Stimulated activated CD4-positive, alpha-beta T cell treated with anti-CD3 and anti-CD28 coated beads, Interleukin-4, amount 100 ng/mL, for 24 hours (primary cell): ENCODE measurements around the gene IFNA2.
"Not testable (repeated sequence)": the region's sequence is repeated elsewhere in the genome, so short reads cannot be mapped to it uniquely, and the experiment has no call there.

ENCODE experiments used
- DNase-seq: peaks from one replicate; pipeline ENCODE4 v3.0.0-alpha.2; 2020

Gene IFNA2

GRCh38 chr9:21385131-21385670 lies at the start of gene IFNA2:
Gene IFNA2 (minus strand): TSS chr9:21385398. CDS start chr9:21385329, 69 bp downstream.
- DNase-seq: no peak

GRCh38 chr9:21435015-21435383 lies 49.8 kb upstream of the IFNA2 start:
- not testable (repeated sequence) for DNase-seq

DNA sequence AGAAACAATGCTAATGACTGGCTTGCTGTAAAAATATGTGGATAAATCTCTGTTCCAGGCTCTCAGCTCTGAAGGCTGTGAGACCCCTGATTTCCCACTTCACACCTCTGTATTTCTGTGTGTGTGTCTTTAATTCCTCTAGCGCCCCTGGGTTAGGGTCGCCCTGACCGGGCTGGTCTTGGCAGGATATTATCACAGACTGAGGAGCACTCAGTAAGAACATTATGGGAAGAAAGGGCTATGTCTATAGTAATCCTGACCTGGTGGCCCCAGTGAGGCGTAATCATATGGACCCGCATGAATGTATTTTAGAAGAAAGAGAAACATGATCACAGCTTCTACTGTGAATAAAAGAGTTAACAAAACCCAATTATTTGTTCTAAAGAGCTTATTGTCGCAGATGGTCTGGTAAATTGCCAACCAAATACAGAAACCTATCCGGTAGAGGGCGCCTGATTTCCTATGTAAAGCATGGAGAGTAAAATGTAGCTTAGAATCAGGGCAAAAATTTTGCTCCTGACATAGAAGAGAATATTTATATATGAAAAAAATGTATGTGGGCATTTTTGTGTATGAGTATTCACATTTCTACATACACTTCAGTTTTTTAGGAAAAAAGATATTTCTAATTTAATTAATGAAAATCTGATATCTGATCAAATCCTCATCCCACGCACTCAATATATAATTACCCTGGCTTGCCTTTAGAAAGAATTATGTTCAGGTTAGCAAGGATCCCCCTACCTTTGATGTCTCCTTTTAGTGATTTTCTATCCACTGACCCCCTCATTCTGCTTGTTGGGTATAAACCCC lies 49.2 kb upstream of the IFNA2 start:
- DNase-seq: peak; percentile 64

DNA sequence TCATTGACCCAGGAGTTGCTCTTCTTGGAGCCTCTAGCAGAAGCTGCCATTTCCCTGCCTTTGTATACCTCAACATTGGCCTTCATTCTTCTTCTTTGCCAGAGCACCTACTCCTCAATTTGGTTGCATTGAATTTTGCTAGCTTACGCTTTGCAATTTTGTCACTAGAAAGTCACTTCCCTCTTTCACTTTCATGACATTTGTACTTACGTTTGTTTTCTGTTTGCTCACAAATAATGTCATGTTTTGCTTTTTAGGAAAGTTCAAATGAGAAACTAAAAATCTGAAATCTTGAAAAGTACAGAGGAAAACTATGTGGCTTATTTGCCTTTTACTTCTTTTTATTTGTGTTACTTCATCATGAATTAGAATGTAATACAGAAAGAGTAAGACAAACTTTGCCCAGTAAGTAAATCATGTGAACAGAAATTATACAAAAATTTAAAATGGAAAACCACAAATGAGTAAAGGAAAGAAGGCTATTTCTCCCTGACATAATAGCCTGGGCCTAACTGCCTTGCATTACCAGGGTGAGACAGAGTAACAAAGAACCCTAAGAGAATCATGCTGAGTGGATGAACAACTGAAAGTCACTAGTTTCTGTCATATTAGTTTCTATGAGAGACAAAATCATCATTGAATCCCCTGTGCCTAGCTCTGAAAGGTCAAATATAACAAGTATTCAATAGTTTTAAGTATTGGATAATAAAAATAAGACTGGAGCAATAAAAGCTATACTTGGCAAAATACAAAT lies 47.7 kb upstream of the IFNA2 start:
- no peak for DNase-seq

DNA sequence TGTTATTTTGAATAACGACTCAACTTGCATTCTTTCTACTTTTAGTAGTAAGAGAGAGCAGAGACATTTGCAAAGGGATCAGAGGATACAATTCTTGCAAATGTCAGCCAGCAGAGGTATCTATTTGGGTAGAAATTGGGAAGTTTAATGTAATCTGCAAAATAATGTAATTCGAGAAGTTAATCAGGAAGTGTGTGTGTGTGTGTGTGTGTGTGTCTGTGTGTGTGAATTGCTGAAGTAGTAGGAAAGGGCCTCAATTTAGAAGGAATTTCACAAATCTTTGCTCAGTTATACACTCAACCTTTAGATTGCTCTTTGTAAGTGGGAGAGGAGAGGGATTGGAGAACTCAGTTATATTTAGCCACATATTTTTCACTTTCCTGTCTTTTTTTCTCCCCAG lies 44.0 kb upstream of the IFNA2 start:
- DNase-seq: no peak

GRCh38 chr9:21428235-21428634 lies 43.0 kb upstream of the IFNA2 start:
- DNase-seq: no peak

GRCh38 chr9:21415493-21416267 lies 30.5 kb upstream of the IFNA2 start:
- DNase-seq: no peak

DNA sequence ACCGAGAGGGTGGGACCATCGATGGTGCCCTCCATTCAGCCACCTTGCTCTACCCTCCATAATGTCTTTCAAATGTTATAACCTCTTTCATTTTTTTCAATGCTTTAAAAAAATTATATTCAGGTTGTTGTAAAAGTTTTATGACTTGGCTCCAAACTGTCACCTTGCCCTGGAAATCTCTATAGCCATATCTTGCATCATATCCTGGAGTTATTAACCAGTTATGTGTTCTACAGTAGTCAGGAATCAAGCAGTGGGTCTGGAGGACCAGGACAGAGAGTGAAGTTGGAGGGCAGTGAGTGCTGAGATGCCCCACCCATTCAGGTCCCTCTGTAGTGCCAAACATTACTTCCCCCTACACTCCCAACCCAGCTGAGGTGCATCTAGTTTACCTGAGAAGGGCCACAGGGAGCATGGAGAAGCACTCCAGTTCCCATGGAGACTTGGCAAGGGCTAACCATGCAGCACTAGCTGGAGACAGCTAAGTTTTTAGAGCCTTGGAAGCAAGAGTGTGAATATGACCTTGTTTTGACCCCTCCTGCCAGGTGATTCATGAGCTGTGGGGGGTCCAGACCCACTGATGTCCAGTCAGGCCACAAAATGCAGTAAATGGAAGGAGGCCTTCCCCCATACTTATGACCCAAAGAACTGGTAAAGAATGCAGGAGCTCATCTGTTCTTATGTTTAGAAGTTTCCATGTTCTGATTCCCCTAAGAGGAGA lies 29.2 kb upstream of the IFNA2 start:
- no peak for DNase-seq

- DNase-seq: no peak
Observed at GRCh38 chr9:21413624-21414023, 28.4 kb upstream of the IFNA2 start.

DNA sequence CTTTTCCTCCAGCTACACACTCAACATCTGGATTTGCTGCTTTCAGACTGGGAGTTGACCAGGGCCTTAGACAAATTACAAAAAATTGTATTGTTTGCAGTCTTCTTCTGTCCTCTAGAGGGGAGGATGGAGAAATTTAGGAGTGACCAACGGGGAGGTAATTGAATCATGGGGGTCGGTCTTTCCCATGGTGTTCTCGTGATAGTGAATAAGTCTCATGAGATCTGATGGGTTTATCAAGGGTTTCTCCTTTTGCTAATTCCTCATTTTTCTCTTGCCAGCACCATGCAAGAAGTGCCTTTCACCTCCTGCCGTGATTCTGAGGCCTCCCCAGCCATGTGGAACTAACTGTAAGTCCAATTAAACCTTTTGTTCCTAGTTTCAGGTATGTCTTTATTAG lies 28.0 kb upstream of the IFNA2 start:
- no peak for DNase-seq

DNA sequence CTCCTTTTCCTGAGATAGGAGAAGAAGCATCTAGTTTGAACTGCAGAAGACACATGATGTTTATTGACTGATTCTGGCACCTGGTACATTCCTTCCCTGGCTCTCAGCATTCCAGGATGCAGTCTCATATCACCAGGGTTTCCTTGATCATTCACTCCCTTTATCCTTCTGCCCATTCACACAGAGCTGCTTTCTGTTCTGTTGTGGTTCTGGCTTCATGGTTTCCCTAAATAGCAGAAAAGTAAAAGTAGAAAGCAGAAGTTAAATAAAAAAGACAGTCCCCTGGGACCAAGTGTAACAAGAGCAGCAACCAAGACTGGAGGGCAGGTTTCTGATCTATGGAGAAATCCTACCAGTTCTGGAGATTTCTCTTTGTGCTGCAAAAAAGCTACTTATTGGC lies 26.9 kb upstream of the IFNA2 start:
- no peak for DNase-seq

- DNase-seq: no peak
Observed at GRCh38 chr9:21408817-21409216, 23.6 kb upstream of the IFNA2 start, which contains the start of gene IFNA8. Gene IFNA8 (plus strand): TSS chr9:21409117. CDS start chr9:21409177, 60 bp downstream.

GRCh38 chr9:21404146-21404545 lies 18.9 kb upstream of the IFNA2 start:
- DNase-seq: no peak

DNA sequence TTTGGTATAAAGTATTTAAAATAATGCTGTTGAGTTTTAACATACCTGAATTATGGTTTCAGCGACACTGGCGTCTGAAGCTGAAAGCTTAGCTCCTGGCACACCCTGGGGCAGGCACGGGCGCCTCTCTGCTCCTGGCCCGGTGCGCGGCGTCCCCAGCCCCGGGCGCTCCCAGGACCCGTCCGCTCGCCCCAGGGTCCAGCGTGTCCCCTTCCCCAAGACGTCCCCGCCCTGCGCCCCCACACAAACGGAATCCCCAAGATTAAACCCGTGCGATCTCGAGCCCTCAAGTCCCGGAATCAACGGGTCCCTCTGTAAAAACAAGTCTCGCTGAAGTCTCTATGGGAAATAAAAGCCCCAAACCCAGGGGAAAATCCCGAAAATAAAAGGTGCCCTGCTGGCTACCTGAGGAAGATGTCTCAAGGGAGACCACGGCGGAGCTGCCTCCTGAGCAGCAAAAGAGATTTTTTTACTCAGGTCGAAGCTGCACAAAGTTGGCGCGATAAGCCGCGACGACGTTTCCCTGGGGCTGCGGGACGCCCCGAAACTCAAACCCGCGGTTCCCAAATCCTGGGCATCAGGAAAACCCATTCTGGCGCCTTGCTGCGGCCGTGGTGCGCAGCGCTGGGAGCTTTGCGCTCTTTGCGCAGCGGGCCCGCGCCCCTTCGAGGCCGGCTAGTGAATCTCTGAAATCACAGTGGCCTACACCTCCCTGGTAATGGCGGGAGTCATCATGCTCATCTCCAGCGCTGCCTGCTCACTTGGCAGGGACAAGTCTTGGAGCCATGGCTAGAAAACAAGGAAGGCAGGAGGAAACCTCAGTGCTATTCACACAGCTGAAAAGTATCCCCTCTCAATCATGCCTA lies 17.4 kb upstream of the IFNA2 start:
- DNase-seq: no peak

GRCh38 chr9:21399956-21400355 lies 14.8 kb upstream of the IFNA2 start:
- DNase-seq: no peak

GRCh38 chr9:21398955-21399489 lies 13.8 kb upstream of the IFNA2 start:
- DNase-seq: no peak

GRCh38 chr9:21395778-21396717 lies 10.8 kb upstream of the IFNA2 start:
- DNase-seq: peak; percentile 63

GRCh38 chr9:21392270-21392669 lies 7.1 kb upstream of the IFNA2 start:
- no peak for DNase-seq

DNA sequence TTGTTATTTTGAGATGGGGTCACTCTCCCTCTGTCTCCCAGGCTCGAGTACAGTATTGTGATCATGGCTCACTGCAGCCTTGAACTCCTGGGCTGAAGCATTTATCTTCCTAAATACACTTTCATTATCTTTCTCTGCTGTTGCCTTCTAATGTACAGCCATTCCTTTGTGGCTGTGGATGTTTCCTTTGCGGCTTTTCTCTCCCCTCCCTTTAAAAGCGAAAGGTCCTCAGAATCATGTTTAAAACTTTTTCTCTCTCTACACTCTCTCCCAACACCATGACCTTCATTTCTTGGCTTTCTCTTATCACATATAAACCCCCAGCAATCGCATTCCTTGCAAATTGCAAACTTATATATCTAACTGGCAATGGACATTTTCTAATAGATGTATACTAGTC lies 1.6 kb downstream of the IFNA2 start:
- DNase-seq: no peak
